ENCODE results near the gene GRN.

DNA sequence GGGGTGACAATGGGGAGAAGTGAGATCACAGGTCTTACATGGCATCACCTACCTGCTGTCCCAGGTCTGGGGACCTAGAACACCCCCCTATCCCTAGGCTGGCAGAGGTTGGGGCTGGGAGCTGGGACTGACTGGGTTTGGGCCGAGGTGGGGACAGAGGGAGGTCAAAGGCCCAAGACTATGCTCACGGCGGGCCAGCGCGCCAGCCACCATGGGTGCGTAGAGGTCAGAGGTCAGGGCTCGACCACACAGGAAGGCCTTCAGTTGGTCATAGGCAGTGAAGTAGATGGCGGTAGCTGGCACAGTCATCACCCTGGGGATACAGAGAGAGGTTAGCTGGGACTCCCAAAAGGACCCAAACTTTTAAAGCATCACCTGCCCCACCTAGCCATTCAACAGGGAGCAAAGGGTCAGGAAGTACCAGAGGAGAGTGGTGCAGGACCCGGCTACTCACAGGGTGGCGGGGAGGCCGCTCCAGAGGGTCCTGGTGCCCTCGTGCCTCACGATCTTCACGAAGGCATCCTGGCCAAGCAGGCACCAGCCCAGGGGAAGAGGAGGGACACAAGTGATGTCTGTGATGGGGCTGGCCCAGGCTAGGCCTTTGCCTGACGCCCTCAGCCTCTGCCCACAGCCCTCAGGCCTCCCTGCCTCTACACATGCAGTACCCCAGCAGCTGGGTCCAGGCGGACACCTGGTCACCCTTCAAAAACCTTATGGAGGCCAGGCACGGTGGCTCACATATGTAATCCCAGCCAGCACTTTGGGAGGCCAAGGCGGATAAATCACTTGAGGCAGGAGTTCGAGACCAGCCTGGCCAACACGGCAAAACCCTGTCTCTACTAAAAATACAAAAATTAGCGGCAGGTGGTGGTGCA, 23.6 kb upstream of the GRN start:
- TF ChIP-seq, protein P1, sequence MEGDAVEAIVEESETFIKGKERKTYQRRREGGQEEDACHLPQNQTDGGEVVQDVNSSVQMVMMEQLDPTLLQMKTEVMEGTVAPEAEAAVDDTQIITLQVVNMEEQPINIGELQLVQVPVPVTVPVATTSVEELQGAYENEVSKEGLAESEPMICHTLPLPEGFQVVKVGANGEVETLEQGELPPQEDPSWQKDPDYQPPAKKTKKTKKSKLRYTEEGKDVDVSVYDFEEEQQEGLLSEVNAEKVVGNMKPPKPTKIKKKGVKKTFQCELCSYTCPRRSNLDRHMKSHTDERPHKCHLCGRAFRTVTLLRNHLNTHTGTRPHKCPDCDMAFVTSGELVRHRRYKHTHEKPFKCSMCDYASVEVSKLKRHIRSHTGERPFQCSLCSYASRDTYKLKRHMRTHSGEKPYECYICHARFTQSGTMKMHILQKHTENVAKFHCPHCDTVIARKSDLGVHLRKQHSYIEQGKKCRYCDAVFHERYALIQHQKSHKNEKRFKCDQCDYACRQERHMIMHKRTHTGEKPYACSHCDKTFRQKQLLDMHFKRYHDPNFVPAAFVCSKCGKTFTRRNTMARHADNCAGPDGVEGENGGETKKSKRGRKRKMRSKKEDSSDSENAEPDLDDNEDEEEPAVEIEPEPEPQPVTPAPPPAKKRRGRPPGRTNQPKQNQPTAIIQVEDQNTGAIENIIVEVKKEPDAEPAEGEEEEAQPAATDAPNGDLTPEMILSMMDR (IDR thresholded peaks at IDR 0.05 in 2 of 3, conservative IDR thresholded peaks at IDR 0.05 in 1 of 3; ENCODE audit: borderline replicate concordance in 1 of 3, insufficient read depth in 1 of 3, low read depth in 2 of 3, low read length in 2 of 3) = no peak
- no peak for TF ChIP-seq EZH2 (IDR thresholded peaks at IDR 0.05)

Measured in HCT116 (cell line).